Skin epidermis (tissue), 12 donors: ENCODE data around the gene TUBGCP3.
"Not testable (repeated sequence)": the region's sequence is repeated elsewhere in the genome, so short reads cannot be mapped to it uniquely, and the experiment has no call there.

Experiments used
- H3K27ac ChIP-seq, 21 experiments: fragments of 200-600 bp; sonication (generic) in 11 of 21; one replicate each; pipeline ENCODE4 v1.5.0; 2020; ENCODE audit warnings: mild to moderate bottlenecking in 3 of 21, inconsistent platforms in 2 of 21, moderate library complexity in 2 of 21
- H3K4me3 ChIP-seq, 7 experiments: fragments of 200-600 bp; sonication (generic) in 2 of 7; one replicate each; pipeline ENCODE4 v1.5.0; 2020; ENCODE audit warnings: inconsistent platforms in 2 of 7, mild to moderate bottlenecking in 2 of 7, moderate library complexity in 1 of 7

The TUBGCP3 gene

DNA sequence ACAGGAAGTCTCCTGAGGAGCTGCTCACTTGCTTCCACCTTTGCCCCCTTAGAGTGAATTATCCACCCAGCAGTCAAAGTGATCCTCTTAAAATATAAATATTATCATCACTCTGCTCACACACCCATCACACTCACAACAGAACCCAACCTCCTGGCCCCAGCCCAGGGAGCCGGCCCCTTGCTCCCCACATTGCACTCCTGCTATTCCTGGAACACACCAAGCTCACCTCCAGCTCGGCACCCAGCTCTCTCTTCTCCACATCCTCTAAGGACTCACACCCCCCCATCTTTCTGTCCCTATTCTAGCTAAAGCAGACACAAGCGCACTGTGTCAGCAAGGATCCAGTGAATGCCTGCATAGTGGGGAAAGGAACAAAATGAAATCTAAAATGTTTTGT lies 7.0 kb downstream of the TUBGCP3 start:
- no peak overlapping the region for H3K4me3 ChIP-seq

GRCh38 chr13:112580211-112580610 lies 7.7 kb downstream of the TUBGCP3 start:
- Histone ChIP-seq H3K4me3 (no peak overlapping the region), H3K27ac (no peak overlapping the region)

More for the DNA sequence above, 7.0 kb downstream of the TUBGCP3 start:
- no peak overlapping the region for H3K27ac ChIP-seq

GRCh38 chr13:112579310-112579843 lies 8.6 kb downstream of the TUBGCP3 start:
- Histone ChIP-seq H3K27ac (no peak overlapping the region), H3K4me3 (no peak overlapping the region)

DNA sequence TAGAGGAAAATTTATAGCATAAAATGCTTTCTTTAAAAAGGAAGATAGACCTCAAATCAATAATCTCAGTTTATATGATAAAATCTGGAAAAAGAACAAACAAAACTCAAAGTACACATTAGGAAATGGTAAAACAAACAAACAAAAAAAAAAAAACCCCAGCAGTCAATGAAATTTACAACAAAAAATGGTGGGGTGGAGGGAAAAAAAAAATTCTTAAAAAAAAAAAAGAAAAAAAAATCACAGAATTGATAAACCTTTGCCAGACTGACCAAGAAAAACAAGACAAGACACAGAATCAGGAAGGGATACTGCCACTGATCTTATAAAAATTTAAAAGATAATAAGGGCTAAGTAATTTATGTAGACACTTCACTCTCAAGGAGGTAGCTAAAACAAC lies 11.2 kb downstream of the TUBGCP3 start:
- Histone ChIP-seq H3K4me3 (no peak overlapping the region), H3K27ac (no peak overlapping the region)

GRCh38 chr13:112576191-112576590 lies 11.8 kb downstream of the TUBGCP3 start:
- Histone ChIP-seq H3K4me3 (no peak overlapping the region), H3K27ac (peak overlapping the region in 1 of 21 experiments; percentile 41)

GRCh38 chr13:112575675-112576074 lies 12.3 kb downstream of the TUBGCP3 start:
- H3K27ac ChIP-seq = peak overlapping the region in 5 of 21 experiments; percentile 40 to 66 (median 55)
- no peak overlapping the region for H3K4me3 ChIP-seq

DNA sequence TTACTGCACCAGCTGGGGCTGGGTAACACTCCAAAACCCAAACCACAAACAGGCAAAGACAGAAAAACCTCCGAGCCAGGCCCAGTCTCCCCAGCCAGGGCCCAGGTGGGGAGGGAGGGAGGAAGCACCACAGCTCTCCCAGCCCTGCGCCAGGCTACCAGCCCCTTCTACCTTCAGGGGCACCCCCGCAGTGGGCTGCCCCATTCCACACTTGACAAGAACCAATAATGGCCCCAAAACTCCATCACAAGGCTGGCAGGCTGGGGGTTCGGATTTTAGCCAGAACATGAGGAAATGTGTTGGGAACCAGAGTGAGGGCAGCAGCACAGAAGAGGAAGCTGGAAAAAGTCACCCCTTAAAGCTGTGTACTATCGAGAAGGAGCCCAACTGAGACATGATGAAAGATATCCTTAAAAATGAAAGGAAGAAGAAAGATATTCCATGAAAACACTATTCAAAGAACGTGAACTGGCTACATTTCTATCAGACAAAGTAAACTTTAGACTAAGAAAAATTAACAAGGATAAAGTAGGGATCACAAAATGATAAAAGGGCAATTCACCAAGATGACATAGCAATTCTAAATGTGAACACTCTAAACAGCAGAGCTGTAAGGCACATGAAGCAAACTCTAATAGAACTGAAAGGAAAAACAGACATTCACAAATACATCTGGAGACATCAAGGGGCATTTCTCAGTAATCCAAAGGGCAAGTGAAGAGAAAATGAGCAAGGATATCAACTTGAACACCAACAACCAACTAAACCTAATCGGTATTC lies 12.9 kb downstream of the TUBGCP3 start:
- no peak overlapping the region for H3K4me3 ChIP-seq
- peak overlapping the region in 13 of 21 experiments; percentile 21 to 66 (median 41) for H3K27ac ChIP-seq

DNA sequence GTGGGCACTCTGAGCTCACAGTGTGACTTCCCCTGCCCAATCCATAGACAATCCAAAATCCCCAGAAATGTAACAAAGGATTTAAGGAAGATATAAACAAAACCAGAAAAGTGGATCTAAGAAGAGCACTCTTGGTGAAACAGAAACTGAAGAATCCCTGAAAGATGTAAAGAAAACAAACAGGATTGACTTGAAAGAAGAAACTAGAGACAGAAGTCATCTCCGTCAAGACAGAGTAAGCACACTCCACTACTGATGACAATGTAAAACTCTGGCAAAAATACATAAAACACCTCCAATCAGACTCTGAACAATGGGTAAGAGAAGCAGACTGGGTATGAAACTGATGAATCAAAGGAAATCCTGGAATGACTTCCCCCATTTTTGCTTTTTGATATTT lies 13.5 kb downstream of the TUBGCP3 start:
- Histone ChIP-seq H3K4me3 (no peak overlapping the region), H3K27ac (peak overlapping the region in 13 of 21 experiments; percentile 21 to 66 (median 41))

GRCh38 chr13:112573710-112574109 lies 14.2 kb downstream of the TUBGCP3 start:
- peak overlapping the region in 6 of 21 experiments; percentile 21 to 58 (median 43) for H3K27ac ChIP-seq
- H3K4me3 ChIP-seq = no peak overlapping the region

DNA sequence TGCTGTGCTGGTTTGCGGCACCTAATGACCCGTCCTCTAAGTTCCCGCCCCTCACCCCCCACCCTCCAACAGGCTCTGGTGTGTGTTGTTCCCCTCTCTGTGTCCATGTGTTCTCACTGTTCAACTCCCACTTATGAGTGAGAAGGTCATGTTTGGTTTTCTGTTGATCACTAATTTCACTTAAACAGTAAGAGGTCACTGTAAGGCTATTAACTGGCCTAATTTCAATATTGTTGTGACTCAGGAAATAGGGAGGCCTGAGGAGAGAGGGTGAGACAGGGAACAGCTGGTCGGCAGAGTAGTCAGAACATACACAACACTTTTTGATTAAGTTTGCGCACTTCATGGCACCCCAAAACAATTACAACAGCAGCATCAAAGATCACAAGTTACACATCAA lies 15.6 kb downstream of the TUBGCP3 start:
- Histone ChIP-seq H3K4me3 (no peak overlapping the region), H3K27ac (no peak overlapping the region)

GRCh38 chr13:112569821-112570220 lies 18.1 kb downstream of the TUBGCP3 start:
- Histone ChIP-seq H3K4me3 (no peak overlapping the region), H3K27ac (no peak overlapping the region)

DNA sequence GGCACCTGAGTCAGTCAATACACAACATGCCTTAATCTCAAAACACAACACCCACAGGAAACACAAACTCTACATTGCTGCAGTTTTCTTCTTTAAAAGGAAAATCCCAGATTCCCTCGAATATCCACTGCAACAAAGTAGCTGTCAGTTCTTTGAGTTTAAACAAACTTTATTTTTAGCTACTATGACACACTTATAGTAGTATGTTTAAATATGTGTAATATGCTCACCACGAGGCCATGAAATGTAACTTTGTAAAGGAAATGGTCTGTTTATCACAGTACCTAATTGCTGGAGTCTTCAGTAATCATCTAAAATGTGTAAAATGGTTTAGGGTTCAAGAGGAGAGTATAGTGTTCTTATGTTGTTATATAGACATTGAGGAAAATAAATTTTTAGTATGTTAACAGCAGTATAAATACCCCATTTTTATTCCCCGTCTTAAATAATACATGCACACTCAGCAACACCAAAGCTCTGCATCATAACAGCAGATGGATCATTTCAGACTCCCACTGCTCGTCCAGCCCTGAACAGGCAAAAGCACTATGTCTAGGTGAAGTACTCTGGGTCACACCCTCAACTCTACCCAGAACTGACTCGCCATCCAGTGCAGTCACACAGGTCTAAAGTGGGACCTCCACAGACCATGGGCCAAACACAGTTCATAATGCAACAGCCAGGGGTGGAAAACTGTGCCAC lies 20.6 kb downstream of the TUBGCP3 start:
- Histone ChIP-seq H3K4me3 (no peak overlapping the region), H3K27ac (no peak overlapping the region)

DNA sequence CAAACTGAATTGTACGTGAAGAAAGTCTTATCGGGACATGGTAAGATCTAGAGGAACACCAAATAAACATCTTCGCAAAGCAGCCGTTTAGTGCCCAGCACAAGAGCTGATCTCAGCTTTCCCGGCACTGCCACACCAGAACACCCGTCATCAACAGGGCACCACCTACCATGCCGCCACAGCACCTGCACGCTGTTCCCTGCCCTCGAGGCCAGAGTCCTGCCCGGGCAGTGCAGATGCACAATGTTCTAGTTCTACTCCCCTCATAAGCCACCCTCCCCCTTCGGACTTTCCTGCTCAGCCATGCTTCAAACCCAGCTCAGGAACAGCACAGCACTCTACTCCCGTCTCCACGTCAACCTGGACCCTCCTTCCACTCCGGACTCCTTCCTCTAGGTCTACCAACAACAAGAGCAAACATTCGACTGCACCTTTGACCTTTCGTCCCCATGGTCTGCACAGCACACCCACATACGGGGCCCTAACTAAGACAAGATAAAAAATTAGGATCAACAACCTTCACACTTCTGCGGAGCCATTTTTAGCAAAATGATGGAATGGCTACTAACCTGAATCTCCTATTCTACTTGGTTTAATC lies 25.1 kb downstream of the TUBGCP3 start:
- Histone ChIP-seq H3K27ac (no peak overlapping the region), H3K4me3 (no peak overlapping the region)

GRCh38 chr13:112562254-112562653 lies 25.7 kb downstream of the TUBGCP3 start:
- H3K27ac ChIP-seq = no peak overlapping the region
- no peak overlapping the region for H3K4me3 ChIP-seq

- H3K27ac ChIP-seq = no peak overlapping the region
- H3K4me3 ChIP-seq = no peak overlapping the region
Observed at GRCh38 chr13:112561478-112561877, 26.5 kb downstream of the TUBGCP3 start.

- Histone ChIP-seq H3K27ac (peak overlapping the region in 1 of 21 experiments; percentile 35), H3K4me3 (no peak overlapping the region)
Observed at GRCh38 chr13:112558696-112559418, 29.1 kb downstream of the TUBGCP3 start.

DNA sequence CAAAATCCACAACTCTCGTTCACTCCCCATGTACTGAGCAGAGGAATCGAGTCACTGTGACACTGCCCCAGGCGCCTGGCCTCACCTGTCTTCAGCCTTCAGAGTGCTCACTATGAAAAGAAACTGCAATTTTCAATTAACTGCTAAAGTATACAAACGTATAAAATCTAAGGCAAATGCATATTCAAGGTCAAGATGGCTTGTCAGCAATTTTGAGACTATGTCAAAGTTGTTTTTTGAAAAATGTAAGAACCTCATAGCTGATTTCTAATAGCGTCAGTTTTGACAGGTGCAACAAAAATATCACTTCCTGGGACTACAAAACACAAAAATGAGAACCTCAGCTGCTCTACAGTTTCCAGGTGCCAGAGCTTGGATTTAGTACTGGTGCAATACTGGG lies 31.4 kb downstream of the TUBGCP3 start:
- no peak overlapping the region for H3K4me3 ChIP-seq
- H3K27ac ChIP-seq = no peak overlapping the region

DNA sequence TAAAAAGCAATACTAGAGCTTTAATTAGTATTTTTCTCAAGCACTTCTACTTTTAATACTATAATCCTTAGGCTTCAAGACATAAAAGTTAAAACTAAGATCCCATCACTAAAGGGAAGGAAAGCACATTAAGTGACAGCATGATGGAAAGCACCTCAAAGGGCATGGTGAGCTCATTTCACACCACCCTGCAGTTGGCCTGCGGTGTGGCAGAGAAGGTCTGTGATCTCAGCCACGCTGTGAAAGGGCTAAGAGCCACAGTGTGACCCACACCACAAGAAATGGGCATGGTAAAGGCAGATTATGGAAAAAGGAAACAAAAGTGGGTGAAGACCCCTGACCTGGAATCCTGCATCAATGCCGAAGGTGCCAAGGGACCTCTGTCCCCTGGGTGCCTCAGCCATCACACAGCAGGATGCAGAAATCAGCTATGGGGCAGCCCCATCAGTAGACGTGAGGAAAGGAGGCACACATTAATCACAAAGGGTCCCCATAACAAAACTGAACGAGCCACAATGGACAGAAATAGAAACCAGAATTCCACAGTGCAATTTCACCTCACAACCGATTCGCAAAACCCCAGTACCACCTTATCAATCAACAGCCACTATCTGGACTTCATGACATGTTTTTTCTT lies 33.6 kb downstream of the TUBGCP3 start:
- Histone ChIP-seq H3K27ac (no peak overlapping the region), H3K4me3 (no peak overlapping the region)

DNA sequence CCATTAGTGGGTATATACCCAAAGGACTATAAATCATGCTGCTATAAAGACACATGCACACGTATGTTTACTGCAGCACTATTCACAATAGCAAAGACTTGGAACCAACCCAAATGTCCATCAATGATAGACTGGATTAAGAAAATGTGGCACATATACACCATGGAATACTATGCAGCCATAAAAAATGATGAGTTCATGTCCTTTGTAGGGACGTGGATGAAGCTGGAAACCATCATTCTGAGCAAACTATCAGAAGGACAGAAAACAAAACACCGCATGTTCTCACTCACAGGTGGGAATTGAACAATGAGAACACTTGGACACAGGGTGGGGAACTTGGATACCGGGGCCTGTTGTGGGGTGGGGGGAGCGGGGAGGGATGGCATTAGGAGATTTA lies 39.0 kb downstream of the TUBGCP3 start:
- H3K27ac ChIP-seq, H3K4me3 ChIP-seq: not testable (repeated sequence)
